ENCODE measurements around the gene AS3MT. TPM values are rescaled to one million over a fixed set of nuclear protein-coding genes. Genes with fewer than 3 reads are reported as not detected.

The AS3MT gene
- polyA plus RNA-seq, 1 donor (not counting 4 experiments of a cell fraction or from before 2014, with no cell fraction given), result 2.0 TPM

GRCh38 chr10:102894466-102895213, 25.4 kb downstream of the AS3MT start:
- H3K9ac ChIP-seq (ENCODE audit: control insufficient read depth, extremely low read depth, insufficient read depth, low read length), result no peak overlapping the region
- DNase-seq (ENCODE audit: low read depth, low spot score) (no peak), FAIRE-seq (no peak)
- H3K27me3 ChIP-seq (ENCODE audit: control insufficient read depth, extremely low read depth, insufficient read depth, low read length), result no peaks in the 10 kb centered on the region
- no peaks in the 10 kb centered on the region for H3K4me1 ChIP-seq (ENCODE audit: control insufficient read depth, extremely low read depth, insufficient read depth, low read length)
- no peak overlapping the region for H3K4me3 ChIP-seq (ENCODE audit: control insufficient read depth in 2 of 3, extremely low read depth in 1 of 3, insufficient read depth in 2 of 3, low read depth in 1 of 3, low read length in 3 of 3)
- TF ChIP-seq CTCF (optimal IDR thresholded peaks at IDR 0.05 in 1 of 3, IDR thresholded peaks at IDR 0.05 in 1 of 3, conservative IDR thresholded peaks at IDR 0.05 in 1 of 3; ENCODE audit: extremely low read depth in 1 of 3, insufficient read depth in 2 of 3, low read length in 3 of 3) (no peak), EZH2 (IDR thresholded peaks at IDR 0.05; ENCODE audit: low read length) (no peak)
- H4K20me1 ChIP-seq (ENCODE audit: control insufficient read depth, extremely low read depth, insufficient read depth, low read length), result no peaks in the 10 kb centered on the region
- no peak overlapping the region for H2AFZ ChIP-seq (ENCODE audit: control insufficient read depth, low read length)
- no peak overlapping the region for H3K27ac ChIP-seq (ENCODE audit: control insufficient read depth, insufficient read depth, low read length)
- no peaks in the 10 kb centered on the region for H3K79me2 ChIP-seq (ENCODE audit: control insufficient read depth, insufficient read depth, low read length)
- dilution Hi-C loops (cut with MboI; ENCODE audit: extremely low pct_ligation_motif_present, low sequenced_read_pairs), result no loop called here
- H3K9me1 ChIP-seq (ENCODE audit: control insufficient read depth, extremely low read depth, insufficient read depth, low read length), result no peaks in the 10 kb centered on the region
- no peaks in the 10 kb centered on the region for H3K9me3 ChIP-seq (ENCODE audit: control insufficient read depth, low read depth, low read length)
- no peaks in the 10 kb centered on the region for H3K36me3 ChIP-seq (ENCODE audit: control insufficient read depth in 2 of 2, extremely low read depth in 1 of 2, insufficient read depth in 2 of 2, low read length in 2 of 2)
- no peak overlapping the region for H3K4me2 ChIP-seq (ENCODE audit: control insufficient read depth, extremely low read depth, insufficient read depth, low read depth, low read length)

- no peak overlapping the region for H3K4me3 ChIP-seq (ENCODE audit: control insufficient read depth in 2 of 3, extremely low read depth in 1 of 3, insufficient read depth in 2 of 3, low read depth in 1 of 3, low read length in 3 of 3)
- no peaks in the 10 kb centered on the region for H3K27me3 ChIP-seq (ENCODE audit: control insufficient read depth, extremely low read depth, insufficient read depth, low read length)
- no peaks in the 10 kb centered on the region for H3K4me1 ChIP-seq (ENCODE audit: control insufficient read depth, extremely low read depth, insufficient read depth, low read length)
- dilution Hi-C loops (cut with MboI; ENCODE audit: extremely low pct_ligation_motif_present, low sequenced_read_pairs), result no loop called here
- H3K79me2 ChIP-seq (ENCODE audit: control insufficient read depth, insufficient read depth, low read length), result no peaks in the 10 kb centered on the region
- TF ChIP-seq CTCF (optimal IDR thresholded peaks at IDR 0.05 in 1 of 3, IDR thresholded peaks at IDR 0.05 in 1 of 3, conservative IDR thresholded peaks at IDR 0.05 in 1 of 3; ENCODE audit: extremely low read depth in 1 of 3, insufficient read depth in 2 of 3, low read length in 3 of 3) (no peak), EZH2 (IDR thresholded peaks at IDR 0.05; ENCODE audit: low read length) (no peak)
- no peak for DNase-seq (ENCODE audit: low read depth, low spot score)
- H3K4me2 ChIP-seq (ENCODE audit: control insufficient read depth, extremely low read depth, insufficient read depth, low read depth, low read length), result no peak overlapping the region
- H3K27ac ChIP-seq (ENCODE audit: control insufficient read depth, insufficient read depth, low read length), result no peak overlapping the region
- no peak for FAIRE-seq
- H3K36me3 ChIP-seq (ENCODE audit: control insufficient read depth in 2 of 2, extremely low read depth in 1 of 2, insufficient read depth in 2 of 2, low read length in 2 of 2), result no peaks in the 10 kb centered on the region
- no peak overlapping the region for H3K9ac ChIP-seq (ENCODE audit: control insufficient read depth, extremely low read depth, insufficient read depth, low read length)
- no peak overlapping the region for H2AFZ ChIP-seq (ENCODE audit: control insufficient read depth, low read length)
- H3K9me3 ChIP-seq (ENCODE audit: control insufficient read depth, low read depth, low read length), result no peaks in the 10 kb centered on the region
- H3K9me1 ChIP-seq (ENCODE audit: control insufficient read depth, extremely low read depth, insufficient read depth, low read length), result no peaks in the 10 kb centered on the region
- no peaks in the 10 kb centered on the region for H4K20me1 ChIP-seq (ENCODE audit: control insufficient read depth, extremely low read depth, insufficient read depth, low read length)
These were observed 30.7 kb downstream of the AS3MT start for GRCh38 chr10:102900006-102900405.

Data from keratinocyte (primary cell).